Measurements from ENCODE around the gene EIF5B. TPM values are rescaled to one million over a fixed set of nuclear protein-coding genes. Genes with fewer than 3 reads are reported as not detected.
A peak's percentile ranks its signal among the peaks of the same experiment; 100 is the strongest.

The EIF5B gene
- total RNA-seq, 1 donor from 2014 or later = 44.8 TPM

DNA sequence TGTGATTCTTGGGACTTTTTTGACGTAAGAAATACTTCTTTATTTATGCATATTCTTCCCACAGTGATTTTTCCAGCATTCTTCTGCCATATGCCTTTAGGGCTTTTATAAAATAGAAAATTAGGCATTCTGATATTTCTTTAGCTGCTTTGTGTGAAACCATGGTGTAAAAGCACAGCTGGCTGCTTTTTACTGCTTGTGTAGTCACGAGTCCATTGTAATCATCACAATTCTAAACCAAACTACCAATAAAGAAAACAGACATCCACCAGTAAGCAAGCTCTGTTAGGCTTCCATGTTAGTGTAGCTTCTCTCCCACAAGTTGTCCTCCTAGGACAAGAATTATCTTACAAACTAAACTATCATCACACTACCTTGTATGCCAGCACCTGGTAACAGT is 62.6 kb downstream of the EIF5B start:
- H3K4me3 Mint-ChIP-seq = no peak overlapping the region
- H3K36me3 Mint-ChIP-seq = peaks cover 49% of the 10 kb centered on the region
- H3K4me1 Mint-ChIP-seq (ENCODE audit: unreplicated experiment) = peaks cover 19% of the 10 kb centered on the region
- no peaks in the 10 kb centered on the region for H3K9me3 Mint-ChIP-seq
- DNase-seq (ENCODE audit: extremely low spot score, unreplicated experiment) = no peak
- TF ChIP-seq, protein P1, sequence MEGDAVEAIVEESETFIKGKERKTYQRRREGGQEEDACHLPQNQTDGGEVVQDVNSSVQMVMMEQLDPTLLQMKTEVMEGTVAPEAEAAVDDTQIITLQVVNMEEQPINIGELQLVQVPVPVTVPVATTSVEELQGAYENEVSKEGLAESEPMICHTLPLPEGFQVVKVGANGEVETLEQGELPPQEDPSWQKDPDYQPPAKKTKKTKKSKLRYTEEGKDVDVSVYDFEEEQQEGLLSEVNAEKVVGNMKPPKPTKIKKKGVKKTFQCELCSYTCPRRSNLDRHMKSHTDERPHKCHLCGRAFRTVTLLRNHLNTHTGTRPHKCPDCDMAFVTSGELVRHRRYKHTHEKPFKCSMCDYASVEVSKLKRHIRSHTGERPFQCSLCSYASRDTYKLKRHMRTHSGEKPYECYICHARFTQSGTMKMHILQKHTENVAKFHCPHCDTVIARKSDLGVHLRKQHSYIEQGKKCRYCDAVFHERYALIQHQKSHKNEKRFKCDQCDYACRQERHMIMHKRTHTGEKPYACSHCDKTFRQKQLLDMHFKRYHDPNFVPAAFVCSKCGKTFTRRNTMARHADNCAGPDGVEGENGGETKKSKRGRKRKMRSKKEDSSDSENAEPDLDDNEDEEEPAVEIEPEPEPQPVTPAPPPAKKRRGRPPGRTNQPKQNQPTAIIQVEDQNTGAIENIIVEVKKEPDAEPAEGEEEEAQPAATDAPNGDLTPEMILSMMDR (conservative IDR thresholded peaks at IDR 0.05) = no peak
- H3K27ac Mint-ChIP-seq = no peak overlapping the region
- no peaks in the 10 kb centered on the region for H3K27me3 Mint-ChIP-seq

DNA sequence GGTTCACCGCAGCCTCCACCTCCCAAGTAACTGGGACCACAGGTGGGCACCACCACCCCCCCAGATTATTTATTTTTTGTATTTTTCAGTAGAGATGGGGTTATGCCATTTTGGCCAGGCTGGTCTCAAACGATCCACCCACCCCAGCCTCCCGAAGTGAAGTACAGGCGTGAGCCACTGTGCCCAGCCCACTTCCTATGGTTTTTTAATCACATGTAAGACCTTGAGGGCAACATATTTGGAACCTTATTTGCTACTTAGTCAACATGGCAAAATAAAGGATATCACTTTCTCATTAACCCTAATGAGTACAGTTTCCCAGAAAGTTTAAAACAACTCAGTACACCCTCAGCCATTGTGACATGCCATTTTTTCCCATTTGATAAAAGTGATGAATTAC is 64.7 kb downstream of the EIF5B start:
- no peak overlapping the region for H3K27ac Mint-ChIP-seq
- H3K4me1 Mint-ChIP-seq (ENCODE audit: unreplicated experiment) = peaks cover 27% of the 10 kb centered on the region
- TF ChIP-seq, protein P1 (conservative IDR thresholded peaks at IDR 0.05) = no peak
- peaks cover 43% of the 10 kb centered on the region for H3K36me3 Mint-ChIP-seq
- H3K4me3 Mint-ChIP-seq = no peak overlapping the region
- DNase-seq (ENCODE audit: extremely low spot score, unreplicated experiment) = no peak
- H3K9me3 Mint-ChIP-seq = no peaks in the 10 kb centered on the region
- no peaks in the 10 kb centered on the region for H3K27me3 Mint-ChIP-seq

DNA sequence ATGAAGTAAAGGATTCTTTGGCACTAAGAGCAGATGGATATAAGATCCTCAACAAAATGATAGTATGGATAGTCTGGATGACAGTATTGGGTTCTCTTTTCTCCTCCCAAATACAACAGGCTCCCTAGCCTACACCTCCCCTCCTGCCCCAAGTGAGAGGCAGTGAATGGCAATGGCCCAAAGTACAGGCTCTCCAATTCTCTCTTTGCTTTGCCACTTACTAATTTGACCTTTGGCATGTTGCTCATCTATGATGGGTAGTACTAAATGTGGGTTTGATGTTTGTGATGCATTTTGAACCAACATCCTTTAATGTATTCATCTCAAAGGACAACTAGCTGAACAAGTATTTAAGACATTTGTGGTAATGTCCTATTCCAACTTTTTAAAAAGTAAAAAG is 65.9 kb downstream of the EIF5B start:
- no peaks in the 10 kb centered on the region for H3K27me3 Mint-ChIP-seq
- no peak overlapping the region for H3K4me3 Mint-ChIP-seq
- peaks cover 40% of the 10 kb centered on the region for H3K36me3 Mint-ChIP-seq
- H3K9me3 Mint-ChIP-seq = no peaks in the 10 kb centered on the region
- no peak for DNase-seq (ENCODE audit: extremely low spot score, unreplicated experiment)
- TF ChIP-seq, protein P1 (conservative IDR thresholded peaks at IDR 0.05) = no peak
- peaks cover 27% of the 10 kb centered on the region for H3K4me1 Mint-ChIP-seq (ENCODE audit: unreplicated experiment)
- peak overlapping the region; percentile 93 for H3K27ac Mint-ChIP-seq

DNA sequence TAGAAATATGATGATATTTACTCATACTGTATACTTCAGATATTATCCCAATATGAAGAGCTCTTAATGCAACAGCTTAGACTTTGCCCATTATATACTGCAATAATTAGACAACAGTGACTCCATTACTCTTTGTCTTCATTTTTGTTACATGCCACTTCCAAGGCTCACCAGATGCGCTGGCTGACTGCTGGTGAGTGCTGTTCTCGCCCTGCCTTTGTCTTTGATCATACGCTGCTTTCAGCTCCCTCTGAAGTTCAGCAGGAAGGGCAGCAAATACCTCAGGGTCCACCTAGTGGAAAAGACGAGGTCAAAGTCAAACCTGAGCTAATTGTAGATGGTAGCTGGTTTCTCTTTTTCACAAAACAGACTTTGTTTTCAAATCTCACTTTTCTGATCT is 66.3 kb downstream of the EIF5B start:
- Mint-ChIP-seq H3K36me3 (peaks cover 36% of the 10 kb centered on the region), H3K4me3 (peak overlapping the region; percentile 40), H3K9me3 (no peaks in the 10 kb centered on the region), H3K27ac (peak overlapping the region; percentile 93), H3K27me3 (no peaks in the 10 kb centered on the region), H3K4me1 (ENCODE audit: unreplicated experiment) (peaks cover 27% of the 10 kb centered on the region)
- TF ChIP-seq, protein P1 (conservative IDR thresholded peaks at IDR 0.05) = no peak
- no peak for DNase-seq (ENCODE audit: extremely low spot score, unreplicated experiment)

DNA sequence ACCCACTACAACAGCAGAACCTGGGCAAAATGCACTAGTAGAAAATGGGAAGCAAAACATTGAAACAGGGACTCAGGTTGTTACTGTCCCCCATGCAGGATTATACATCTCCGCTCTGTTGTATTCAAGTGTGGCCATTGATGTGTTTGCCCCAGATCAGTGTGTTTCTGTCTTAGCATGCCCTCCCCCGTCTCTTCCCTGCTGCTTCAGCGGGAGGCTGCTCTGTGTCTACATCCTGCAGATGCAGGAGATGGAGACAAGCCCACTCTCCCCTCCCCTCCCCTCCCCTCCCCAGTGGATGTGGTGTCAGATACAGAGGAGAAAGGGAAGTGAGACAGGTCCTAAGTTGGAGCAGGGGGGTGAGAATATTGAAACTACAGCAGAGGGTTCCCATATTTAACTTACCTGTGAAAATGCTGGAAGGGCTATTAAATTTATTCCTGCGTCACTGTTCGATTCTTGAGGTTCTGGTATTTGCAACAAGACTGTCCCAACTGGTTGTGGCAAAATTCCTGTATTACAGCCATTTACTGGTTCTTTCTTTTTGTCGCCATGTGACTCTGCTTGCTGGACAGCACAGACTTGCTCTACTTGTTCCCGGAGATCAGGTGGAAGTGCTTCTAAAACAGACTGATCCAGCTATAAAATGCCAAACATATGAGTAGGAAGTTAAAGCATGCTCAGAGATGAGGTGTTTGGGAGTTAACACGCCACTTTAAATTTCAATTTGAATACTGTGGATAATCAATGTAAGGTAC is 67.0 kb downstream of the EIF5B start:
- no peak for DNase-seq (ENCODE audit: extremely low spot score, unreplicated experiment)
- Mint-ChIP-seq H3K9me3 (no peaks in the 10 kb centered on the region), H3K36me3 (peaks cover 35% of the 10 kb centered on the region), H3K27me3 (no peaks in the 10 kb centered on the region), H3K4me1 (ENCODE audit: unreplicated experiment) (peaks cover 27% of the 10 kb centered on the region), H3K4me3 (peak overlapping the region; percentile 73), H3K27ac (peak overlapping the region; percentile 93)
- TF ChIP-seq, protein P1 (conservative IDR thresholded peaks at IDR 0.05) = no peak
